Right lobe of liver (tissue), 4 donors: ENCODE results near the gene ASIC2.

Experiments used
- POLR2A ChIP-seq: fragments of 450-650 bp; IDR thresholded peaks from one replicate; pipeline ENCODE4 v1.6.1; 2017; ENCODE audit warnings: antibody characterized with exemption, mild to moderate bottlenecking
- TF ChIP-seq, protein P1 (sequence below), 4 donors: fragments of 200-600 bp in 3 of 4; fragments of 450-650 bp in 1 of 4; IDR thresholded peaks; one replicate each; pipeline versions ENCODE4 v1.5.1 to v1.8.0; 2016 to 2022; ENCODE audit warnings: antibody characterized with exemption in 4 of 4, mild to moderate bottlenecking in 2 of 4
- donor health status: DM: no; HTN: no; CAD: no.
- donor health status: DM: no; HTN: no; CAD: no.
- donor health status: DM: no; HTN: yes; CAD: no.

- TF ChIP-seq POLR2A: no peak
- TF ChIP-seq, protein P1, sequence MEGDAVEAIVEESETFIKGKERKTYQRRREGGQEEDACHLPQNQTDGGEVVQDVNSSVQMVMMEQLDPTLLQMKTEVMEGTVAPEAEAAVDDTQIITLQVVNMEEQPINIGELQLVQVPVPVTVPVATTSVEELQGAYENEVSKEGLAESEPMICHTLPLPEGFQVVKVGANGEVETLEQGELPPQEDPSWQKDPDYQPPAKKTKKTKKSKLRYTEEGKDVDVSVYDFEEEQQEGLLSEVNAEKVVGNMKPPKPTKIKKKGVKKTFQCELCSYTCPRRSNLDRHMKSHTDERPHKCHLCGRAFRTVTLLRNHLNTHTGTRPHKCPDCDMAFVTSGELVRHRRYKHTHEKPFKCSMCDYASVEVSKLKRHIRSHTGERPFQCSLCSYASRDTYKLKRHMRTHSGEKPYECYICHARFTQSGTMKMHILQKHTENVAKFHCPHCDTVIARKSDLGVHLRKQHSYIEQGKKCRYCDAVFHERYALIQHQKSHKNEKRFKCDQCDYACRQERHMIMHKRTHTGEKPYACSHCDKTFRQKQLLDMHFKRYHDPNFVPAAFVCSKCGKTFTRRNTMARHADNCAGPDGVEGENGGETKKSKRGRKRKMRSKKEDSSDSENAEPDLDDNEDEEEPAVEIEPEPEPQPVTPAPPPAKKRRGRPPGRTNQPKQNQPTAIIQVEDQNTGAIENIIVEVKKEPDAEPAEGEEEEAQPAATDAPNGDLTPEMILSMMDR (IDR thresholded peaks at IDR 0.05): no peak
Observed at GRCh38 chr17:33290253-33290652, 2.8 kb downstream of the ASIC2 start.
